Loucy (cell line): ENCODE data around the gene PKD1L1.

Experiments
- EZH2phosphoT487 ChIP-seq: fragments of 200-600 bp; IDR thresholded peaks from 2 replicates; pipeline ENCODE4 v1.6.1; 2018; ENCODE audit warnings: antibody characterized with exemption, mild to moderate bottlenecking, moderate library complexity, borderline replicate concordance
- TF ChIP-seq, protein P1 (sequence below): fragments of 200-600 bp; sonication (generic); conservative IDR thresholded peaks from 2 replicates; pipeline ENCODE4 v1.5.1; 2014; ENCODE audit warnings: mild to moderate bottlenecking, antibody characterized with exemption, low read length

GRCh38 chr7:47826754-47827153, 121.5 kb downstream of the PKD1L1 start:
- TF ChIP-seq, protein P1, sequence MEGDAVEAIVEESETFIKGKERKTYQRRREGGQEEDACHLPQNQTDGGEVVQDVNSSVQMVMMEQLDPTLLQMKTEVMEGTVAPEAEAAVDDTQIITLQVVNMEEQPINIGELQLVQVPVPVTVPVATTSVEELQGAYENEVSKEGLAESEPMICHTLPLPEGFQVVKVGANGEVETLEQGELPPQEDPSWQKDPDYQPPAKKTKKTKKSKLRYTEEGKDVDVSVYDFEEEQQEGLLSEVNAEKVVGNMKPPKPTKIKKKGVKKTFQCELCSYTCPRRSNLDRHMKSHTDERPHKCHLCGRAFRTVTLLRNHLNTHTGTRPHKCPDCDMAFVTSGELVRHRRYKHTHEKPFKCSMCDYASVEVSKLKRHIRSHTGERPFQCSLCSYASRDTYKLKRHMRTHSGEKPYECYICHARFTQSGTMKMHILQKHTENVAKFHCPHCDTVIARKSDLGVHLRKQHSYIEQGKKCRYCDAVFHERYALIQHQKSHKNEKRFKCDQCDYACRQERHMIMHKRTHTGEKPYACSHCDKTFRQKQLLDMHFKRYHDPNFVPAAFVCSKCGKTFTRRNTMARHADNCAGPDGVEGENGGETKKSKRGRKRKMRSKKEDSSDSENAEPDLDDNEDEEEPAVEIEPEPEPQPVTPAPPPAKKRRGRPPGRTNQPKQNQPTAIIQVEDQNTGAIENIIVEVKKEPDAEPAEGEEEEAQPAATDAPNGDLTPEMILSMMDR, result no peak
- no peak for TF ChIP-seq EZH2phosphoT487
